ENCODE results near the gene NCOA1. TPM values are rescaled to one million over a fixed set of nuclear protein-coding genes. Genes with fewer than 3 reads are reported as not detected.

Gene NCOA1
- total and polyA plus RNA-seq, 2 donors (not counting 3 experiments of a cell fraction or from before 2014, with no cell fraction given) = 11.4 to 14.1 TPM

DNA sequence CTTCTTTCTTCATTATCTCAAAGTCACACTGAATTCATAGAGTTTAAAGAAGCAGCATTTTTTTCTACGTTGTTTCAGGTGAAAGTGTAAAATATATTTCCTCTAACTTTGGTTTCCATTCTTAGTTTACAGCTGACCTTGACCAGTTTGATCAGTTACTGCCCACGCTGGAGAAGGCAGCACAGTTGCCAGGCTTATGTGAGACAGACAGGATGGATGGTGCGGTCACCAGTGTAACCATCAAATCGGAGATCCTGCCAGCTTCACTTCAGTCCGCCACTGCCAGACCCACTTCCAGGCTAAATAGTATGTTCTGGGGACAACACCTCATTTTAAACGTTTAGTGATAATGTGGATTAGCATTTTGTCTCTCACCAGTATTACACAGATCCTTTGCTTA, 219.8 kb downstream of the NCOA1 start:
- Histone ChIP-seq H3K9me1 (replicated peaks; ENCODE audit: control insufficient read depth, extremely low read depth, insufficient read depth, low read length) (no peaks in the 10 kb centered on the region), H3K4me2 (ENCODE audit: insufficient read depth, low read length) (no peak overlapping the region), H4K20me1 (replicated peaks; ENCODE audit: control insufficient read depth, extremely low read depth, insufficient read depth, low read length) (no peaks in the 10 kb centered on the region), H3K9ac (replicated peaks; ENCODE audit: extremely low read depth, insufficient read depth, low read length) (no peak overlapping the region), H3K4me1 (ENCODE audit: control insufficient read depth, extremely low read depth, insufficient read depth, low read length) (no peaks in the 10 kb centered on the region), H3K27ac (ENCODE audit: insufficient read depth, low read depth, low read length) (no peak overlapping the region), H3K79me2 (ENCODE audit: control insufficient read depth, insufficient read depth, low read length) (no peaks in the 10 kb centered on the region), H2AFZ (ENCODE audit: low read depth, low read length) (no peak overlapping the region), H3K36me3 (ENCODE audit: control insufficient read depth in 2 of 2, extremely low read depth in 1 of 2, insufficient read depth in 2 of 2, low read length in 2 of 2) (peaks cover 0 to 4% of the 10 kb centered on the region in 2 experiments), H3K27me3 (ENCODE audit: control insufficient read depth in 2 of 2, insufficient read depth in 2 of 2, low read length in 2 of 2) (no peaks in the 10 kb centered on the region), H3K9me3 (replicated peaks; ENCODE audit: control insufficient read depth, insufficient read depth, low read length) (no peaks in the 10 kb centered on the region), H3K4me3 (replicated peaks in 1 of 3; ENCODE audit: insufficient read depth in 1 of 3, low read depth in 1 of 3, low read length in 3 of 3) (no peak overlapping the region)
- dilution Hi-C loops (cut with MboI; ENCODE audit: extremely low pct_ligation_motif_present, low sequenced_read_pairs) (no loop called here), intact Hi-C loops (cut with micrococcal nuclease) (no loop called here)
- TF ChIP-seq JUN (IDR thresholded peaks at IDR 0.05; ENCODE audit: borderline replicate concordance, insufficient read depth, insufficient read length, low read depth) (no peak), EZH2 (IDR thresholded peaks at IDR 0.05; ENCODE audit: borderline replicate concordance, low read depth, low read length, severe bottlenecking) (no peak), POLR2A (IDR thresholded peaks at IDR 0.05; ENCODE audit: low read depth, low read length) (no peak), MYC (IDR thresholded peaks at IDR 0.05; ENCODE audit: low read depth, low read length) (no peak), POLR2AphosphoS5 (IDR thresholded peaks at IDR 0.05; ENCODE audit: insufficient read depth, low read depth, low read length) (no peak), FOS (IDR thresholded peaks at IDR 0.05; ENCODE audit: borderline replicate concordance, insufficient read depth, low read length) (no peak)
- TF ChIP-seq, protein P1, sequence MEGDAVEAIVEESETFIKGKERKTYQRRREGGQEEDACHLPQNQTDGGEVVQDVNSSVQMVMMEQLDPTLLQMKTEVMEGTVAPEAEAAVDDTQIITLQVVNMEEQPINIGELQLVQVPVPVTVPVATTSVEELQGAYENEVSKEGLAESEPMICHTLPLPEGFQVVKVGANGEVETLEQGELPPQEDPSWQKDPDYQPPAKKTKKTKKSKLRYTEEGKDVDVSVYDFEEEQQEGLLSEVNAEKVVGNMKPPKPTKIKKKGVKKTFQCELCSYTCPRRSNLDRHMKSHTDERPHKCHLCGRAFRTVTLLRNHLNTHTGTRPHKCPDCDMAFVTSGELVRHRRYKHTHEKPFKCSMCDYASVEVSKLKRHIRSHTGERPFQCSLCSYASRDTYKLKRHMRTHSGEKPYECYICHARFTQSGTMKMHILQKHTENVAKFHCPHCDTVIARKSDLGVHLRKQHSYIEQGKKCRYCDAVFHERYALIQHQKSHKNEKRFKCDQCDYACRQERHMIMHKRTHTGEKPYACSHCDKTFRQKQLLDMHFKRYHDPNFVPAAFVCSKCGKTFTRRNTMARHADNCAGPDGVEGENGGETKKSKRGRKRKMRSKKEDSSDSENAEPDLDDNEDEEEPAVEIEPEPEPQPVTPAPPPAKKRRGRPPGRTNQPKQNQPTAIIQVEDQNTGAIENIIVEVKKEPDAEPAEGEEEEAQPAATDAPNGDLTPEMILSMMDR (IDR thresholded peaks at IDR 0.05; ENCODE audit: extremely low read depth in 1 of 2, insufficient read depth in 1 of 2, low read depth in 1 of 2, low read length in 2 of 2) = no peak
- TF ChIP-seq, protein P2, sequence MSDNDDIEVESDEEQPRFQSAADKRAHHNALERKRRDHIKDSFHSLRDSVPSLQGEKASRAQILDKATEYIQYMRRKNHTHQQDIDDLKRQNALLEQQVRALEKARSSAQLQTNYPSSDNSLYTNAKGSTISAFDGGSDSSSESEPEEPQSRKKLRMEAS (IDR thresholded peaks at IDR 0.05; ENCODE audit: insufficient read depth, insufficient read length) = no peak
- BruUV-seq (replicated peaks) = no TSS peak
- ChIA-PET CTCF (no interaction called here), POLR2A (no interaction called here)
- DNase-seq (ENCODE audit: low read depth, low spot score) (no peak), FAIRE-seq (no peak)

Measured in endothelial cell of umbilical vein (primary cell).